Suppressor macrophage (primary cell): ENCODE data around the gene ZNF638.
"Not testable (repeated sequence)": the region's sequence is repeated elsewhere in the genome, so short reads cannot be mapped to it uniquely, and the experiment has no call there.

Source experiments
- DNase-seq, 4 experiments: peaks; one replicate each; pipeline ENCODE4 v3.0.0-alpha.2; 2020 to 2022

ZNF638 gene

GRCh38 chr2:71410696-71411095 lies 79.1 kb downstream of the ZNF638 start:
- DNase-seq: no peak

GRCh38 chr2:71416866-71417265 lies 85.3 kb downstream of the ZNF638 start:
- not testable (repeated sequence) for DNase-seq

GRCh38 chr2:71417300-71418202 lies 86.0 kb downstream of the ZNF638 start:
- no peak for DNase-seq

- no peak for DNase-seq
Measured at GRCh38 chr2:71419145-71419544, 87.6 kb downstream of the ZNF638 start.

GRCh38 chr2:71419976-71420375 lies 88.4 kb downstream of the ZNF638 start:
- no peak for DNase-seq

GRCh38 chr2:71422786-71423185 lies 91.2 kb downstream of the ZNF638 start:
- peak; percentile 15 to 47 (median 40) for DNase-seq

- DNase-seq: no peak
Measured at GRCh38 chr2:71423817-71424420, 92.3 kb downstream of the ZNF638 start.

- DNase-seq: peak in 2 of 4 experiments; percentile 5 to 23
Measured at GRCh38 chr2:71426721-71427120, 95.1 kb downstream of the ZNF638 start.

GRCh38 chr2:71428472-71429383 lies 97.1 kb downstream of the ZNF638 start:
- no peak for DNase-seq

- peak in 1 of 4 experiments; percentile 24 for DNase-seq
Measured at GRCh38 chr2:71445142-71445541, 113.6 kb downstream of the ZNF638 start.

- DNase-seq: no peak
Measured at GRCh38 chr2:71446505-71446904, 114.9 kb downstream of the ZNF638 start.

- no peak for DNase-seq
Measured at GRCh38 chr2:71449343-71449742, 117.8 kb downstream of the ZNF638 start.

GRCh38 chr2:71451705-71452104 lies 120.1 kb downstream of the ZNF638 start:
- no peak for DNase-seq

- peak; percentile 45 to 69 (median 61) for DNase-seq
Measured at GRCh38 chr2:71452565-71452964, 121.0 kb downstream of the ZNF638 start.

GRCh38 chr2:71453404-71454220 lies 122.0 kb downstream of the ZNF638 start, which contains the start of gene DYSF:
Gene DYSF (plus strand): TSS chr2:71453561.
- peak; percentile 43 to 71 (median 55) for DNase-seq

- DNase-seq: no peak
Measured at GRCh38 chr2:71454221-71455010, 122.8 kb downstream of the ZNF638 start.

GRCh38 chr2:71455011-71455740 lies 123.6 kb downstream of the ZNF638 start:
- DNase-seq: peak in 1 of 4 experiments; percentile 21

- no peak for DNase-seq
Measured at GRCh38 chr2:71455741-71456569, 124.4 kb downstream of the ZNF638 start.

- no peak for DNase-seq
Measured at GRCh38 chr2:71456617-71457016, 125.0 kb downstream of the ZNF638 start.
